IPS DF 6.9 (cell line): ENCODE data around the gene CTNNB1.

ENCODE experiments used
- DNase-seq: peaks from one replicate; pipeline ENCODE4 v3.0.0-alpha.2; 2013; ENCODE audit warnings: low read depth, low spot score
- H3K27ac ChIP-seq: one replicate; pipeline ENCODE4 v1.5.1; 2013; ENCODE audit warnings: low read length, control low read depth
- H3K27me3 ChIP-seq: 2 replicates; pipeline ENCODE4 v1.6.1; 2013; ENCODE audit warnings: mild to moderate bottlenecking, low read length; ENCODE audit not compliant: control insufficient read depth, insufficient read depth
- H3K36me3 ChIP-seq: 2 replicates; pipeline ENCODE4 v1.6.1; 2013; ENCODE audit warnings: low read length; ENCODE audit not compliant: control insufficient read depth, insufficient read depth
- H3K4me1 ChIP-seq: 2 replicates; pipeline ENCODE4 v1.6.1; 2013; ENCODE audit warnings: low read length; ENCODE audit not compliant: control insufficient read depth, insufficient read depth
- H3K4me3 ChIP-seq: 2 replicates; pipeline ENCODE4 v1.5.1; 2013; ENCODE audit warnings: mild to moderate bottlenecking, low read length
- H3K9me3 ChIP-seq: 2 replicates; pipeline ENCODE4 v1.6.1; 2013; ENCODE audit warnings: low read length, inconsistent platforms; ENCODE audit not compliant: control insufficient read depth, insufficient read depth
- WGBS: extraction: QIAGEN DNeasy Blood & Tissue Kit; methylation state at CpG from one replicate; pipeline ENCODE4 v1.1.7; 2013; ENCODE audit warnings: mixed read lengths, missing lambda C conversion rate; ENCODE audit not compliant: insufficient read length, insufficient coverage; 5-methylcytosine and 5-hydroxymethylcytosine counted together

CTNNB1 gene

DNA sequence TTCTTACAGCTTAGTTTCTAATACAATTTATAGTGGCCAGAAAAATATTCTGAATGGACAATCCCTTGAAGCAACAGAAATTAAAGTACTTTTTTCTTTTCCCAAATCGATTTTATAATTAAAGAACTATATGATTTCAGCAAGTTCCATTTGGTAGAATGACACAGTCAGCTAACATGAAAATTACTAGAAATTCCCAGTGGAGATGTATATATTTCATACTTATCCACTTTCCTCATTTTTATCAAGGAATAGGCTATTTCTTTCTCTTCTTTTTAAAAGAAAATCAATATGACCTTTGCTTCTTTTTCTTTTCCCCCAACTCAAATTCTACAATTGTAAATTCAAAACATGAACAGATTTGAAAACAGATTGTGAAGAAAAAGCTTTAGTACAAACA lies 6.4 kb upstream of the CTNNB1 start:
- H3K9me3 ChIP-seq: no peaks in the 10 kb centered on the region
- no peaks in the 10 kb centered on the region for H3K27me3 ChIP-seq
- DNase-seq: no peak
- no peak overlapping the region for H3K4me3 ChIP-seq
- WGBS: no CpG with 5 or more reads among the region's 1 CpG
- H3K4me1 ChIP-seq: no peaks in the 10 kb centered on the region
- no peaks in the 10 kb centered on the region for H3K36me3 ChIP-seq
- no peak overlapping the region for H3K27ac ChIP-seq

DNA sequence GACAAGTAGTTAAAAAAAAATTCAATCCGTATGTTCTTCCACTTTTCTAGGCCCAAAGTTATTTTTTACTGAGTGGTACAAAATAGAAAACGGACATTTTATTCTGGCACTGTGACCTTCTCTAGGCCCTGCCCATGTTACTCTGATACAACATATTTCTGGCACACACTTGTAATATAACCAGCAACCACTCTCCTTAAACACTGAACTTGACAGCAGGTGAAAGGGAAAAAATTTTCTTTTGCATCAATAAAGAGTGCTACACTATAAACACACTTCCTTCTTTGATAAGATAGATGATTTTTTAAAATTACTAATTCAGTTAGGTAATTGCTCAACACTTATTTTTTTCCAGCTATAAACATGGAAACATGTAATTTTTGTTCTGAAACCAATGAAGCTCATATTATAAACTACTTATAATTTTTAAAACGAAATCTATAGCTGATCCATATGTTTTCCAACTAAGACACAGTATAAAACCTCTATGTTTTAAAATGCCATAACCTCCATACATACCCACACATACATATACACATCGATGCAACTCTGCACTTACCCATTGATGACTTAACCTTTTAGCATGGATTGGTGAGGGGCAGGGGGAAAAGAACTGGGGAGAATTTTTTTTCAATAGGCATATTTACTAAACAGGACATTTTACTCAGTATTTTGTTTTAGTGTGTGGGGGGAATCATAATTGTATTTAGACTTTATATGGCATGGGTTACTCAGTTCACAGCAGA lies 5.3 kb upstream of the CTNNB1 start:
- DNase-seq: no peak
- Histone ChIP-seq H3K9me3 (no peaks in the 10 kb centered on the region), H3K4me3 (no peak overlapping the region), H3K36me3 (no peaks in the 10 kb centered on the region), H3K4me1 (no peaks in the 10 kb centered on the region), H3K27ac (no peak overlapping the region), H3K27me3 (no peaks in the 10 kb centered on the region)
- 100% methylated on average over 2 of the region's 4 CpGs for WGBS

DNA sequence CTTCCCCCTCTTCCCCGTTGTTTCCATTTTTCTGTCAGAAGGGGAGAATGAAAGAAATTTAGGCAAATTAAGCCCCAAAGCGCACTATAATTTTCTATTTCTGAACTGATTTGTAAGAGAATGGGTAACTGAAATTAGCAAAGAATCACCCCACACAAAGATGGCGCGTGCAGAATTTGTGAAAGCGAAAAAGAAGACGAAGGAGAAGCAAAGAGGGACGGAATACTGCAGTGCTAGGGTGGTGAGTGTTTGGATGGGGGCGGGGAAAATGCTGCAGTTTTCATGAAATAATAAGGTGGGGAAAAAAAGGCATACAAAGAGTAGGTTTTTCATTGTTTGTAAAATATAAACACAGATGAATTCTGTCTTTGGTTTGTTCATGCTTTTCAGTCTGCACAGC lies 4.6 kb upstream of the CTNNB1 start:
- Histone ChIP-seq H3K27ac (no peak overlapping the region), H3K9me3 (no peaks in the 10 kb centered on the region), H3K27me3 (no peaks in the 10 kb centered on the region), H3K36me3 (no peaks in the 10 kb centered on the region), H3K4me1 (no peaks in the 10 kb centered on the region), H3K4me3 (no peak overlapping the region)
- 100% methylated on average over 4 of the region's 8 CpGs for WGBS
- no peak for DNase-seq

DNA sequence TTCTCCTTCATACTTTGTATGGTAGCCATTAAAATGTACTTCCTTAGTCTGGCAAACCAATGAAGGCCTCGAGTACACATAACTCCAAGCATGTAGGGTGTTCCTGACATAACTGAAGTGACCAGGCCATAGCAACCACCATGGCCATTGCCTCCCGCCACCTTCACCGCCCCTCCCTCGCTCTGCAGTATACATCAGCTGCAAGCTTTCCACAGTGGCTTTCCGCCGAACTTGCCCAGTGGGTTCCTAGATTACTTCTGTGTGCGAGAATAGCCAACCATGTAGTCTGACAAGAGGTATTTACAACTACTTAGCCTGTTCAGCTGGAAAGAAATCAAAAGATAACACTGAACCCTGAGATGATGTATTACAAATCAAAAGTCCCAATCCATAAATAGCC lies 3.4 kb upstream of the CTNNB1 start:
- Histone ChIP-seq H3K9me3 (no peaks in the 10 kb centered on the region), H3K36me3 (no peaks in the 10 kb centered on the region), H3K27me3 (no peaks in the 10 kb centered on the region), H3K4me3 (no peak overlapping the region), H3K4me1 (no peaks in the 10 kb centered on the region), H3K27ac (no peak overlapping the region)
- WGBS: no CpG with 5 or more reads among the region's 7 CpGs
- no peak for DNase-seq

DNA sequence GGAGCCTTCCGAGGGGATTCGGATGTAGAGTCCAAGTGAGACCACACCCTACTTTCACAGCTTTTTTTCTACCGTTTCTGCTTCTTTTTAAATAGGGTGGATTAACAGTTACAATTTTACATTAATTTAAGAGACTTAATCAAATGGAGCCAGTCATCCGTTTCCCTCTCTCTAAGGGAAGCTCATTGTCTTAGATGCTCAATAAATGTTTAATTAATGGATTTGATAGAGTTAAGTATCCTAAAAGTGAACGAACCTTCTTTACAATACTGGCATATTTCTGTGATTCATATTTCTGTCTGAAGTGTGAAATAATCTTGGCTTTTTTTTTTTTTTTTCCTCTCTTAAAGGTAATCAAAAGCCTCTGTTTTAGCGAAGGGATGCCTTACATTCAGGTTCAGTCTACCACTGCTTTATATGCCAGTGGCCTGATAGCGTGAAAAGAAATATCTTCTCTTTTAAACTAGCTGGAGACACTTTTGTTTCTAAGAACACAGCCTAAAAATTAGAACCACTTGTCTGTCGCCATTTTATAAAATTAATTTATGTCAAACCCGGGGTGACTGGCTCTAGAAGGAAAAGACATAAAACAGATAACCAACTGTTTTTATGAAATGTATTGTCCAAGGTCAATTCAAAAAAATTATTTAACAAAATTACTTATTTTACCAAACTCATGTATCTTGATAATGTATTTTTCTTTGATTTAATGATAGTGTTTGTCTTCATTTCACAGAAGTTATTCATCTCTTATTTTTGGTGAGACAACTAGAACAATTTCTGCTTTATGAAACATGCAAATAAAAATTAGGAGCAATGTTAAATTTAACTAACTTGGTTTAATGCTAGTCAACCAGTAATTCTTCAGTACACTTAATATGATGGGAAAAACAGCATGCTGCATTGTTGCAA lies 2.5 kb upstream of the CTNNB1 start:
- H3K9me3 ChIP-seq: no peaks in the 10 kb centered on the region
- H3K4me1 ChIP-seq: no peaks in the 10 kb centered on the region
- no peaks in the 10 kb centered on the region for H3K36me3 ChIP-seq
- H3K27ac ChIP-seq: no peak overlapping the region
- no CpG with 5 or more reads among the region's 9 CpGs for WGBS
- DNase-seq: no peak
- H3K27me3 ChIP-seq: no peaks in the 10 kb centered on the region
- H3K4me3 ChIP-seq: no peak overlapping the region

DNA sequence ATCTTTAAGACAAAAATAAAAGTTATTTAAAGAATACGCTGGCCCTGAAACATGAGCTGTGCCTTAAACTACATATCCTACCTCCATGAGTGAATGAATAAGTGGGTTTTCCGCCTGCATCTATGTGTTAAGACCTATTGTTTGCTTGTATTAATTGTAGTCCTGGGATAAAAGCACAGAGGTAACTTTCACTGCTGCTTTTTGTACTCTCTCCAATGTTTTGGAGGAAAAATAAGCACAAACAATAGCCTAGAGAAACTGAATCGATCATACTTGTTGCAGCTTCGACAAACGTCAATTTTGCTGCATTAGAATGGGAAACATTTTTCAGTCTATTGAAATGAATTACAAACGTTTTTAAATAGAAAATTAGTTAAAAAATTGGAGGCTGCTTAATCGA lies 1.3 kb upstream of the CTNNB1 start:
- no peak overlapping the region for H3K4me3 ChIP-seq
- no peak overlapping the region for H3K27ac ChIP-seq
- no peaks in the 10 kb centered on the region for H3K27me3 ChIP-seq
- no peaks in the 10 kb centered on the region for H3K9me3 ChIP-seq
- no peaks in the 10 kb centered on the region for H3K36me3 ChIP-seq
- WGBS: no CpG with 5 or more reads among the region's 7 CpGs
- DNase-seq: no peak
- no peaks in the 10 kb centered on the region for H3K4me1 ChIP-seq

DNA sequence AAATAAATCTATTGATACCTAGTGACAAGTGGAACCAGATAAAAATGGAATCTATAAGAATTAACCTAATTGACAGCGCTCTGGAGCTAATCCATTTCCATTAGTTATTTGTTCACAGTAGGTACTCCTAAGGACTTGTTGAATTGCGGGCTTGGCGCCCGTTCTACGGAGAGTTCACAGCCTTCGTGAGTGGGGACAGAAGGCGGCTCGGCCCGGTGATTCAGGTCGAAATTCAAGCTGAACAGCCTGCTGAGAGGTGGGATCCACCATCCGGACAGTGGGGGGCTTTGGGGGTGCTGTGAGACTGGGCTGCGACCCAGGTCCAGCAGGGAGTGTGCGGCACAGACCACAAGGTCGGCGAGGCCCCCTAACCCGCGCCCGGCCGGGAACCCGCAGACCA lies 779 bp upstream of the CTNNB1 start:
- no peaks in the 10 kb centered on the region for H3K4me1 ChIP-seq
- peak overlapping the region; percentile 89; the same call in 1 of the 2 replicates for H3K4me3 ChIP-seq

DNA sequence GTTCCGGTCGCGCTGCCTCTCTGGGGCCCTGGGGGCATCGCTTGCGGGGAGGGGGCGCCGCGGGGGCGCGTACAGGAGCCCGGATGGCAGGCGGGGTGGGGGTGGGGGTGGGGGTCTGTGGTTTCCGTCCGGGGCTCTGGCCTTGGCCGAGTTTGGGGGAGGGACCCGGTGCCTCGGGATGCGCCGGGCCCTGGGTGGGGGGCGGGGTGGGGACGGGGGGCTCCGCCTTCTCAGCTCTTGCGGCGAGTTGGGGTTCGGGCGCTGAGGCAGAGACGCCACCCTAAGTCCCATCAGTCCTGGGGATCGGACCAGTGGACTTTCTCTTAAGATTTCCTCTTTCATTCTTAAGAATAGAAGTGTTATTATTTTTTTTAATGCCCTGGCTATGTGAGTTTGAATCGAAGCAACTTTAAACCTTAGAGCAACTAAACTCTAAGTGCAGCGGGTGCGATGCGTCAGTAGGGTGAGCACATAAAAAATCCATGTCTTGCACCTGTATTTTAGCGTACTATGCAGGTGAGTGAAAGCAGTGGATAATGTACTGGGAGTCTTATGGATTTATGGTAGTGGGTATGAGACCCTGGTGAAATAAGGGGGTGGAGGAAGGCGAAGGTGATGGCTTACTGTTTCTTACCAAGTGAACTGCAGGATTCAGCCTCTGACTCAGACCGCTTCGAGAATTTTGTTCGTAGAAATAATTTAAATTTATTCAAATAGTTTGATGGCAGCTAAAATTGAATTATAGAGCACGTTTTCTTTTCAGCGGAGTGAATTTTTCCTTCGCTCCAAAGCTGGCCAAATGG lies 762 bp downstream of the CTNNB1 start:
- peak overlapping the region; percentile 89; the same call in 1 of the 2 replicates for H3K4me3 ChIP-seq
- no peaks in the 10 kb centered on the region for H3K36me3 ChIP-seq
- DNase-seq: no peak
- H3K27me3 ChIP-seq: no peaks in the 10 kb centered on the region
- H3K4me1 ChIP-seq: no peaks in the 10 kb centered on the region; the same call in 1 of the 2 replicates
- H3K9me3 ChIP-seq: no peaks in the 10 kb centered on the region
- H3K27ac ChIP-seq: no peak overlapping the region
- WGBS: no CpG with 5 or more reads among the region's 40 CpGs

More for the DNA sequence above, 779 bp upstream of the CTNNB1 start:
- no peak for DNase-seq
- no CpG with 5 or more reads among the region's 20 CpGs for WGBS
- H3K36me3 ChIP-seq: no peaks in the 10 kb centered on the region
- H3K27me3 ChIP-seq: no peaks in the 10 kb centered on the region
- H3K27ac ChIP-seq: no peak overlapping the region
- no peaks in the 10 kb centered on the region for H3K9me3 ChIP-seq

DNA sequence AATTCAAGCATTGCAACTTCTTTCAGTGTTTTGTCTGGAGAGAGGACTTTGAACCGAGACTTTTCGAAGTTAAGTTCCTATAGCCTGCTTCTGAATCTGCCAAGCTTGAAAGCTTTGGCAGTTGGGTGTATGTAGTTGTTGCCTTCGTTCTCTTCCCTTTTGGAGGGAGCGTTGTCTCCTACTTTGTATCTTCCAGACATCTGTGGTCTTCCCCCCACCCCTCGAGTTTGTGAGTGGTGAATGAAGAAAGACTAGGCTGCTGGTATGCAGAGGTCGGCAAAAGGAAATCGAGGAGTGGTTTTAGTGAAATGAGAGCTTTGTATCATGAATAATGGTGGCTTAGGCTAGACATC lies 1.3 kb downstream of the CTNNB1 start:
- no CpG with 5 or more reads among the region's 7 CpGs for WGBS
- no peak for DNase-seq
- Histone ChIP-seq H3K9me3 (no peaks in the 10 kb centered on the region), H3K4me1 (no peaks in the 10 kb centered on the region; the same call in 1 of the 2 replicates), H3K36me3 (no peaks in the 10 kb centered on the region), H3K27me3 (no peaks in the 10 kb centered on the region), H3K4me3 (peak overlapping the region; percentile 89; the same call in 1 of the 2 replicates), H3K27ac (no peak overlapping the region)
